Tibial nerve (tissue), 4 donors: ENCODE measurements around the gene REM1. TPM values are rescaled to one million over a fixed set of nuclear protein-coding genes. Genes with fewer than 3 reads are reported as not detected.

Experiments
- DNase-seq, 2 donors: peaks; one replicate each; pipeline ENCODE4 v3.0.0-alpha.2; 2019; ENCODE audit warnings: low spot score in 2 of 2
- H3K27ac ChIP-seq, 4 donors: fragments of 200-600 bp; sonication (generic) in 3 of 4; one replicate each; pipeline ENCODE4 v1.5.1; 2017 to 2019; ENCODE audit warnings: mild to moderate bottlenecking in 1 of 4
- H3K27me3 ChIP-seq, 2 donors: fragments of 200-600 bp; sonication (generic) in 1 of 2; one replicate each; pipeline versions ENCODE4 v1.5.1 to v1.6.0; 2017 to 2019
- H3K36me3 ChIP-seq, 3 donors: fragments of 200-600 bp; sonication (generic); one replicate each; pipeline ENCODE4 v1.5.1; 2018 to 2019
- H3K4me1 ChIP-seq, 4 donors: fragments of 200-600 bp; sonication (generic) in 3 of 4; one replicate each; pipeline ENCODE4 v1.5.1; 2017 to 2019
- H3K4me3 ChIP-seq, 4 donors: fragments of 200-600 bp; sonication (generic) in 3 of 4; one replicate each; pipeline ENCODE4 v1.5.1; 2017 to 2019; ENCODE audit warnings: mild to moderate bottlenecking in 1 of 4, moderate library complexity in 1 of 4
- H3K9me3 ChIP-seq, 4 donors: fragments of 200-600 bp; sonication (generic) in 3 of 4; one replicate each; pipeline ENCODE4 v1.5.1; 2017 to 2019
- EP300 ChIP-seq, 2 donors: sonication (generic); formaldehyde crosslinking; IDR thresholded peaks; one replicate each; pipeline ENCODE4 v1.6.1; 2017; ENCODE audit warnings: antibody characterized with exemption in 2 of 2, mild to moderate bottlenecking in 1 of 2
- POLR2A ChIP-seq, 2 donors: fragments of 450-650 bp; IDR thresholded peaks; one replicate each; pipeline ENCODE4 v1.6.1; 2017; ENCODE audit warnings: antibody characterized with exemption in 2 of 2, mild to moderate bottlenecking in 2 of 2, moderate library complexity in 2 of 2
- WGBS, 2 donors: methylation state at CpG; one replicate each; pipeline ENCODE4 v1.1.5; 2018; 5-methylcytosine and 5-hydroxymethylcytosine counted together
- total RNA-seq, 4 donors: library from RNA; depleted of rRNA; stranded (reverse); fragments of >200 nt; gene quantifications; one replicate each; pipeline ENCODE4 v1.1.0, GENCODE V29; 2016
- TF ChIP-seq, protein P1 (sequence below), 5 experiments: fragments of 200-600 bp in 3 of 5; fragments of 450-650 bp in 2 of 5; sonication (generic) in 3 of 5; IDR thresholded peaks; one replicate each; pipeline ENCODE4 v1.5.1; 2016 to 2019; ENCODE audit warnings: antibody characterized with exemption in 5 of 5, mild to moderate bottlenecking in 3 of 5, moderate library complexity in 2 of 5

Gene REM1
- total RNA-seq, 4 donors from 2014 or later = 4.4 to 12.0 (median 5.5) TPM

DNA sequence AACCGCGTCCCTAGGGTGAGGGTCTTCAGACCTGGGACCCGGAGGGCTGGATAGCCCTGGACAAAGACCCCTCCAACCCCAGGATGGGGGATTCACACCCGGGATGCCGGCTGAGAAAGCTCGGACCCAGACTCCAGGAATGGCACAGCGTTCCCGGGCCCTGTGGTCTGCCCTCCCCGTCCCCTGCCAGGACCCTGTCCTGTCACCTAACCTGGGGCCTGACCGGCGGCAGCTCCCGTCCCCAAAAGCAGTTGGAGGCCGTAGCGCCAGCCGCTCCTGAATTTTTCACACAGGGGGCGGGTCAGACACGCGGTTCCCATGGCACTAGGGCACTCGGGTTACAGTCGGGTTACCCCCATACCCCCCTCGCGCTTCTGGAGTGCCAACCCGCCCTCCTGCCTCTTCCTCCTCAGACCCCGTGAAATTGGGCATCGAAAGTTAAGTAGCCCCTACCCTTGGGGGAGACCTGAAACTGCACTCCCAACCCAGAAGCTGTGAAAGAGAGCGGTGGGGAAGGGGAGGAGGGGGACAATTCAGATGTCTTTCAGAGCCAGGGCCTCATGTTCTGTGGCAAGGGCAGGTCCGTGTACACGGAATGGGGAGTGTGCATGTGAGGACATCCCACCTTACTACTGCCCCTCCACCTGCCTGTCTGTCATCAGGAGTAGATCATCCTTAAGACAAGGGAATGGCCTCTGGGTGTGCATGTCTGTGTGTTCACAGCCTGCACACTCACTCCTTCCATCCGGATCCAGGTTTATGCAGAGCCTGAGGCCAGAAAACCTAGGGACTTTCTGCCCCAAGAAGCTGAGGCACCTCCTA, 595 bp downstream of the REM1 start:
- Histone ChIP-seq H3K36me3 (no peaks in the 10 kb centered on the region), H3K27ac (peak overlapping the region; percentile 15 to 86 (median 69)), H3K4me1 (peaks cover 0 to 51% (median 8%) of the 10 kb centered on the region in 4 donors), H3K4me3 (peak overlapping the region; percentile 39 to 68 (median 48)), H3K27me3 (peaks cover 0 to 15% of the 10 kb centered on the region in 2 donors), H3K9me3 (no peaks in the 10 kb centered on the region)
- 3% methylated on average over 20 to 28 of the region's 29 CpGs for WGBS, 2 donors
- TF ChIP-seq, protein P1, sequence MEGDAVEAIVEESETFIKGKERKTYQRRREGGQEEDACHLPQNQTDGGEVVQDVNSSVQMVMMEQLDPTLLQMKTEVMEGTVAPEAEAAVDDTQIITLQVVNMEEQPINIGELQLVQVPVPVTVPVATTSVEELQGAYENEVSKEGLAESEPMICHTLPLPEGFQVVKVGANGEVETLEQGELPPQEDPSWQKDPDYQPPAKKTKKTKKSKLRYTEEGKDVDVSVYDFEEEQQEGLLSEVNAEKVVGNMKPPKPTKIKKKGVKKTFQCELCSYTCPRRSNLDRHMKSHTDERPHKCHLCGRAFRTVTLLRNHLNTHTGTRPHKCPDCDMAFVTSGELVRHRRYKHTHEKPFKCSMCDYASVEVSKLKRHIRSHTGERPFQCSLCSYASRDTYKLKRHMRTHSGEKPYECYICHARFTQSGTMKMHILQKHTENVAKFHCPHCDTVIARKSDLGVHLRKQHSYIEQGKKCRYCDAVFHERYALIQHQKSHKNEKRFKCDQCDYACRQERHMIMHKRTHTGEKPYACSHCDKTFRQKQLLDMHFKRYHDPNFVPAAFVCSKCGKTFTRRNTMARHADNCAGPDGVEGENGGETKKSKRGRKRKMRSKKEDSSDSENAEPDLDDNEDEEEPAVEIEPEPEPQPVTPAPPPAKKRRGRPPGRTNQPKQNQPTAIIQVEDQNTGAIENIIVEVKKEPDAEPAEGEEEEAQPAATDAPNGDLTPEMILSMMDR (IDR thresholded peaks at IDR 0.05) = no peak
- TF ChIP-seq POLR2A (IDR thresholded peaks at IDR 0.05) (no peak), EP300 (IDR thresholded peaks at IDR 0.05) (no peak)
- DNase-seq = no peak

- peak overlapping the region in 2 of 4 donors; percentile 77 to 86 for H3K27ac ChIP-seq
- H3K36me3 ChIP-seq = no peaks in the 10 kb centered on the region
- no peaks in the 10 kb centered on the region for H3K9me3 ChIP-seq
- DNase-seq = no peak
- H3K27me3 ChIP-seq = peaks cover 0 to 15% of the 10 kb centered on the region in 2 donors
- WGBS, 2 donors = 36 to 54% methylated on average over 6 of the region's 6 CpGs
- H3K4me3 ChIP-seq = peak overlapping the region in 2 of 4 donors; percentile 52 to 68
- TF ChIP-seq, protein P1 (IDR thresholded peaks at IDR 0.05) = no peak
- TF ChIP-seq POLR2A (IDR thresholded peaks at IDR 0.05) = no peak
- TF ChIP-seq EP300 (IDR thresholded peaks at IDR 0.05) = no peak
- H3K4me1 ChIP-seq = peaks cover 0 to 51% (median 8%) of the 10 kb centered on the region in 4 donors
These were observed 1.2 kb downstream of the REM1 start for GRCh38 chr20:31476294-31476585.

DNA sequence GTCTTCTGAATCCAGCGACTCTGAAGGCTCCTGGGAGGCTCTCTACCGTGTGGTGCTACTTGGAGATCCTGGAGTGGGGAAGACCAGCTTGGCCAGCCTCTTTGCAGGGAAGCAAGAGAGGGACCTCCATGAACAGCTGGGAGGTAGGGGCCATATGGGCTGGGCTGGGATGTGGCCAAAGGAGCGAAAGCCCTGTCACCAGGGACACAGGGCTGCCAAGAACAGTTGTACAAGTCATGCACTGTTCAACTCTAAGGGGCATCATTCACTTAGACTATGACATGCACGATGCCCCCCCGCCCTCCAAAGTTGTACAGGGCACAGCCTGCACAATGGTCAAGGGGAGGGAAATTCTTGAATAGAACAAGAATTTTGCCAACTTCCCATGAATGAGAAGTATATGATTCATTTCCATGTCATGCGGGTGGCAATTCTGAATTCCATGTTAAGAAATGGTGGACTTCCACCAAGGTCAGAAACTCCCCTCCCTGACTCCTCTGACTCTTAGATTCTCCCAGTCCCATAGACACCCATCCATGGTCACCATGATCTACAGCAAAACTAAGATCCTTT, 1.6 kb downstream of the REM1 start:
- WGBS, 2 donors = 48 to 63% methylated on average over 6 of the region's 6 CpGs
- H3K4me3 ChIP-seq = peak overlapping the region in 1 of 4 donors; percentile 68
- DNase-seq = no peak
- peaks cover 0 to 15% of the 10 kb centered on the region in 2 donors for H3K27me3 ChIP-seq
- peaks cover 0 to 51% (median 8%) of the 10 kb centered on the region in 4 donors for H3K4me1 ChIP-seq
- no peaks in the 10 kb centered on the region for H3K36me3 ChIP-seq
- peak overlapping the region in 2 of 4 donors; percentile 77 to 86 for H3K27ac ChIP-seq
- TF ChIP-seq, protein P1 (IDR thresholded peaks at IDR 0.05) = no peak
- peak in 1 of 2 donors; percentile 33 for TF ChIP-seq EP300 (IDR thresholded peaks at IDR 0.05)
- TF ChIP-seq POLR2A (IDR thresholded peaks at IDR 0.05) = no peak
- H3K9me3 ChIP-seq = no peaks in the 10 kb centered on the region

DNA sequence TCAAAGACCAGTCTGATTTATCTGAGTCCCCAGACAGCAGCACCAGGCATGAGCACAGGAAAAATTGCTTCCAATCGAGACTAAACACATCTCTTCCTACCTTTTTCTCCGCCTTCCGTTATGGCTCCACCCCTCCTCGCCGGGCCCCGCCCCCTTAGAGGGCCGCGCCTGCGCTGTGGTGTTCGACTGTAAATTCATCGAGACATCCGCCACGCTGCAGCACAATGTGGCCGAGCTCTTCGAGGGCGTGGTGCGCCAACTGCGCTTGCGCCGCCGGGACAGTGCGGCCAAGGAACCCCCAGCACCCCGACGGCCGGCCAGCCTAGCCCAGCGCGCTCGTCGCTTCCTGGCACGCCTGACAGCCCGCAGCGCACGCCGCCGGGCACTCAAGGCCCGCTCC, 8.9 kb downstream of the REM1 start:
- WGBS, 2 donors = 45 to 50% methylated on average over 28 to 31 of the region's 36 CpGs
- H3K4me3 ChIP-seq = no peak overlapping the region

More for the DNA sequence above, 8.9 kb downstream of the REM1 start:
- peak overlapping the region in 2 of 4 donors; percentile 1 to 89 for H3K27ac ChIP-seq
- no peaks in the 10 kb centered on the region for H3K27me3 ChIP-seq
- H3K9me3 ChIP-seq = no peaks in the 10 kb centered on the region
- peaks cover 0 to 16% (median 4%) of the 10 kb centered on the region in 4 donors for H3K4me1 ChIP-seq
- H3K36me3 ChIP-seq = no peaks in the 10 kb centered on the region
- peak in 1 of 2 donors; percentile 39 for DNase-seq
- TF ChIP-seq, protein P1 (IDR thresholded peaks at IDR 0.05) = no peak
- TF ChIP-seq POLR2A (IDR thresholded peaks at IDR 0.05) (no peak), EP300 (IDR thresholded peaks at IDR 0.05) (no peak)
